ENCODE data around the gene PEX7. TPM values are rescaled to one million over a fixed set of nuclear protein-coding genes. Genes with fewer than 3 reads are reported as not detected.
"Not testable (repeated sequence)": the region's sequence is repeated elsewhere in the genome, so short reads cannot be mapped to it uniquely, and the experiment has no call there.

PEX7 gene
- total and polyA plus RNA-seq, 2 experiments from 2014 or later: 11.8 to 13.5 TPM

DNA sequence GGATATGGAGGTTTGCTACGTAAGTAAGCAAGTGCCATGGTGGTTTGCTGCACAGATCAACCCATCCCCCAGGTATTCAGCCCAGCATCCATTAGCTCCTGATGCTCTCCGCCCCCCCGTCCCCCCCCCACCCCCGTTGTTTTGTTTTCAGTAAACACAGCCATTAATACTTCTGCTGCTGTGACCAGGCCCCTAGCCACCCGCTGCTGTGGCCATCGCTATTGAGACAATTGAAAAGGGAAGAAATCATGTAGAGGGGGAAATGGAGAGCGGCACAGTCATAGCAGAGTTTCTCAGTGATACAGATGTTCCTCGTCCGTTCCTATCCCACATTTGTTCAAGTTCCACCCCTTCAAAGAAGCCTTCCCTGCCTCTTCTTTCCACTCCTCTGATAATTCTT lies 124.6 kb downstream of the PEX7 start:
- peaks cover 17% of the 10 kb centered on the region for H3K9me3 Mint-ChIP-seq
- ATAC-seq (peak; percentile 40), DNase-seq (ENCODE audit: low spot score) (no peak)
- H3K4me1 Mint-ChIP-seq: peaks cover 6% of the 10 kb centered on the region
- no peak overlapping the region; the same call in 2 of the 3 replicates for H3K4me3 Mint-ChIP-seq
- Histone ChIP-seq H4K20me1 (replicated peaks; ENCODE audit: insufficient read depth) (no peaks in the 10 kb centered on the region), H3K4me2 (0 out of 2 replicates have a peak overlapping the region, but pooled peaks have one; percentile 44), H3K4me1 (ENCODE audit: insufficient read depth) (peaks cover 5% of the 10 kb centered on the region; the same call in 1 of the 2 replicates), H3K4me3 (no peak overlapping the region), H3K36me3 (ENCODE audit: insufficient read depth) (no peaks in the 10 kb centered on the region), H3K79me2 (replicated peaks; ENCODE audit: insufficient read depth) (no peaks in the 10 kb centered on the region), H3F3A (replicated peaks; ENCODE audit: low read depth) (no peaks in the 10 kb centered on the region), H3K9me2 (ENCODE audit: insufficient read depth) (peaks cover 20% of the 10 kb centered on the region), H3K27me3 (ENCODE audit: insufficient read depth) (no peaks in the 10 kb centered on the region), H2AFZ (peak overlapping the region; percentile 90; the same call in 1 of the 2 replicates), H3K27ac (ENCODE audit: low read depth) (no peak overlapping the region)
- H3K27me3 Mint-ChIP-seq (ENCODE audit: insufficient read depth, low read depth, poor library complexity): peaks cover 2% of the 10 kb centered on the region
- peaks cover 15% of the 10 kb centered on the region for H3K36me3 Mint-ChIP-seq (ENCODE audit: low read depth)
- no peak overlapping the region for H3K27ac Mint-ChIP-seq
- TF ChIP-seq NANOG (IDR thresholded peaks at IDR 0.05; ENCODE audit: borderline replicate concordance): no peak

DNA sequence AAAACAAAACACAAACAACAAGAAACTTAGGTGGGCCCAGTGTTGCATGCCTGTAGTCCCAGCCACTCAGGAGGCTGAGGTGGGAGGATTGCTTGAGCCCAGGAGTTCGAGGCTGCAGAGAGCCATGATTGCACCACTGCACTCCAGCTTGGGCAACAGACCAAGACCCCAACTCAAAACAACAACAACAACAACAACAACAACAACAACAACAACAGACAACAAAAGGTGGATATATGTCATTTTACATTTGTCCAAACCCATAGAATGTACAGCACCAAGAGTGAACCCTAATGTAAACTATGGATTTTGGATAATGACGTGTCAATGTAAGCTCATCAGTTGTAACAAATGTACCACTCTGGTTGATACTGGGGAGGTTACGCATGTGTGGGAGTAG lies 127.6 kb downstream of the PEX7 start:
- not testable (repeated sequence) for H3K27me3 Mint-ChIP-seq (ENCODE audit: insufficient read depth, low read depth, poor library complexity); H3K4me2 ChIP-seq; H3K27me3 ChIP-seq (ENCODE audit: insufficient read depth); H3K27ac ChIP-seq (ENCODE audit: low read depth); H3K36me3 ChIP-seq (ENCODE audit: insufficient read depth); H4K20me1 ChIP-seq (replicated peaks; ENCODE audit: insufficient read depth); H3K4me3 Mint-ChIP-seq; H3K4me3 ChIP-seq; H3F3A ChIP-seq (replicated peaks; ENCODE audit: low read depth); H3K4me1 ChIP-seq (ENCODE audit: insufficient read depth); ATAC-seq; H3K27ac Mint-ChIP-seq; H2AFZ ChIP-seq; DNase-seq (ENCODE audit: low spot score); H3K79me2 ChIP-seq (replicated peaks; ENCODE audit: insufficient read depth)
- H3K36me3 Mint-ChIP-seq (ENCODE audit: low read depth): peaks cover 15% of the 10 kb centered on the region
- peaks cover 14% of the 10 kb centered on the region for H3K9me2 ChIP-seq (ENCODE audit: insufficient read depth)
- H3K4me1 Mint-ChIP-seq: peaks cover 12% of the 10 kb centered on the region
- peaks cover 17% of the 10 kb centered on the region for H3K9me3 Mint-ChIP-seq

DNA sequence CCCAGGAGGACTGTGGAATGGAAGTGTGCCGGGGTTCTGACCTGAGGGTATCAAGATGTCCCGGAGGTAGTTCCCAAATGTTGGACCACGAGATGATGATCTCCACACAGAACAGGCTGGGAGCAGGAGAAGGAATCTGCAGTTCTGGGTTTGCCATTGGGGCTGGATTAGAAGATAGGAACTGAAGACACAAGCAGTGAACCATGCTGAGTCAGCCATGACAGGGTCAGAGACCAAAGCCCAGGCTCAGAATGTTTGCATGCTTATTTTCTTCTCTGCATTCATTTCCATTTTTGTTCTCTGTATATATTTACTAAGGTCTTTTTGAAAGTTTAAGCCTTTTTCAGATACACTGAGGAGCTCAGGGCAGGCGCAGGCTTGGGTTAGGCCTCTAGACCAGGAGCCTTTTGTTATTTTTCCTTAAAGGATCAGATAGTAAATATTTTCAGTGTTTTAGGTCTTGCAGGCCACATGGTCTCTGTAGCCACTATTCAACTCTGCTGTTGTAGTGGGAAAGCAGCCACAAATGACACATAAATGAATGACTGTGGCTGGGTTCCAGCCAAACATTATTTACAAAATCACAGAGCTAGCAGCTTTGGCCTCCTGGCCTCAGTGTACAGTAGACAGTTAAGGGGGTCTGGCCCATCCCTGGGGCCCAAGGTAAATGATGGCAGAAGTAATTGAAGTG lies 128.2 kb downstream of the PEX7 start:
- H3K4me3 Mint-ChIP-seq: no peak overlapping the region
- peaks cover 15% of the 10 kb centered on the region for H3K4me1 ChIP-seq (ENCODE audit: insufficient read depth)
- H3K4me3 ChIP-seq: no peak overlapping the region
- no peak overlapping the region for H3K27ac Mint-ChIP-seq
- no peaks in the 10 kb centered on the region for H3K79me2 ChIP-seq (replicated peaks; ENCODE audit: insufficient read depth)
- peaks cover 15% of the 10 kb centered on the region for H3K36me3 Mint-ChIP-seq (ENCODE audit: low read depth)
- H4K20me1 ChIP-seq (replicated peaks; ENCODE audit: insufficient read depth): no peaks in the 10 kb centered on the region
- no peaks in the 10 kb centered on the region for H3F3A ChIP-seq (replicated peaks; ENCODE audit: low read depth)
- H3K27me3 Mint-ChIP-seq (ENCODE audit: insufficient read depth, low read depth, poor library complexity): peaks cover 2% of the 10 kb centered on the region
- DNase-seq (ENCODE audit: low spot score) (no peak), ATAC-seq (no peak)
- peaks cover 18% of the 10 kb centered on the region for H3K4me1 Mint-ChIP-seq
- H2AFZ ChIP-seq: no peak overlapping the region; the same call in 1 of the 2 replicates
- peaks cover 17% of the 10 kb centered on the region for H3K9me3 Mint-ChIP-seq
- H3K4me2 ChIP-seq: no peak overlapping the region
- H3K27ac ChIP-seq (ENCODE audit: low read depth): no peak overlapping the region
- H3K36me3 ChIP-seq (ENCODE audit: insufficient read depth): no peaks in the 10 kb centered on the region
- H3K9me2 ChIP-seq (ENCODE audit: insufficient read depth): peaks cover 8% of the 10 kb centered on the region; the same call in 1 of the 2 replicates
- H3K27me3 ChIP-seq (ENCODE audit: insufficient read depth): no peaks in the 10 kb centered on the region
- no peak for TF ChIP-seq CREB1 (CRISPR knock-in tag; IDR thresholded peaks at IDR 0.05; ENCODE audit: low read depth)
- no peak for TF ChIP-seq ZNF114 (CRISPR knock-in tag; IDR thresholded peaks at IDR 0.05)
- TF ChIP-seq, protein P1, sequence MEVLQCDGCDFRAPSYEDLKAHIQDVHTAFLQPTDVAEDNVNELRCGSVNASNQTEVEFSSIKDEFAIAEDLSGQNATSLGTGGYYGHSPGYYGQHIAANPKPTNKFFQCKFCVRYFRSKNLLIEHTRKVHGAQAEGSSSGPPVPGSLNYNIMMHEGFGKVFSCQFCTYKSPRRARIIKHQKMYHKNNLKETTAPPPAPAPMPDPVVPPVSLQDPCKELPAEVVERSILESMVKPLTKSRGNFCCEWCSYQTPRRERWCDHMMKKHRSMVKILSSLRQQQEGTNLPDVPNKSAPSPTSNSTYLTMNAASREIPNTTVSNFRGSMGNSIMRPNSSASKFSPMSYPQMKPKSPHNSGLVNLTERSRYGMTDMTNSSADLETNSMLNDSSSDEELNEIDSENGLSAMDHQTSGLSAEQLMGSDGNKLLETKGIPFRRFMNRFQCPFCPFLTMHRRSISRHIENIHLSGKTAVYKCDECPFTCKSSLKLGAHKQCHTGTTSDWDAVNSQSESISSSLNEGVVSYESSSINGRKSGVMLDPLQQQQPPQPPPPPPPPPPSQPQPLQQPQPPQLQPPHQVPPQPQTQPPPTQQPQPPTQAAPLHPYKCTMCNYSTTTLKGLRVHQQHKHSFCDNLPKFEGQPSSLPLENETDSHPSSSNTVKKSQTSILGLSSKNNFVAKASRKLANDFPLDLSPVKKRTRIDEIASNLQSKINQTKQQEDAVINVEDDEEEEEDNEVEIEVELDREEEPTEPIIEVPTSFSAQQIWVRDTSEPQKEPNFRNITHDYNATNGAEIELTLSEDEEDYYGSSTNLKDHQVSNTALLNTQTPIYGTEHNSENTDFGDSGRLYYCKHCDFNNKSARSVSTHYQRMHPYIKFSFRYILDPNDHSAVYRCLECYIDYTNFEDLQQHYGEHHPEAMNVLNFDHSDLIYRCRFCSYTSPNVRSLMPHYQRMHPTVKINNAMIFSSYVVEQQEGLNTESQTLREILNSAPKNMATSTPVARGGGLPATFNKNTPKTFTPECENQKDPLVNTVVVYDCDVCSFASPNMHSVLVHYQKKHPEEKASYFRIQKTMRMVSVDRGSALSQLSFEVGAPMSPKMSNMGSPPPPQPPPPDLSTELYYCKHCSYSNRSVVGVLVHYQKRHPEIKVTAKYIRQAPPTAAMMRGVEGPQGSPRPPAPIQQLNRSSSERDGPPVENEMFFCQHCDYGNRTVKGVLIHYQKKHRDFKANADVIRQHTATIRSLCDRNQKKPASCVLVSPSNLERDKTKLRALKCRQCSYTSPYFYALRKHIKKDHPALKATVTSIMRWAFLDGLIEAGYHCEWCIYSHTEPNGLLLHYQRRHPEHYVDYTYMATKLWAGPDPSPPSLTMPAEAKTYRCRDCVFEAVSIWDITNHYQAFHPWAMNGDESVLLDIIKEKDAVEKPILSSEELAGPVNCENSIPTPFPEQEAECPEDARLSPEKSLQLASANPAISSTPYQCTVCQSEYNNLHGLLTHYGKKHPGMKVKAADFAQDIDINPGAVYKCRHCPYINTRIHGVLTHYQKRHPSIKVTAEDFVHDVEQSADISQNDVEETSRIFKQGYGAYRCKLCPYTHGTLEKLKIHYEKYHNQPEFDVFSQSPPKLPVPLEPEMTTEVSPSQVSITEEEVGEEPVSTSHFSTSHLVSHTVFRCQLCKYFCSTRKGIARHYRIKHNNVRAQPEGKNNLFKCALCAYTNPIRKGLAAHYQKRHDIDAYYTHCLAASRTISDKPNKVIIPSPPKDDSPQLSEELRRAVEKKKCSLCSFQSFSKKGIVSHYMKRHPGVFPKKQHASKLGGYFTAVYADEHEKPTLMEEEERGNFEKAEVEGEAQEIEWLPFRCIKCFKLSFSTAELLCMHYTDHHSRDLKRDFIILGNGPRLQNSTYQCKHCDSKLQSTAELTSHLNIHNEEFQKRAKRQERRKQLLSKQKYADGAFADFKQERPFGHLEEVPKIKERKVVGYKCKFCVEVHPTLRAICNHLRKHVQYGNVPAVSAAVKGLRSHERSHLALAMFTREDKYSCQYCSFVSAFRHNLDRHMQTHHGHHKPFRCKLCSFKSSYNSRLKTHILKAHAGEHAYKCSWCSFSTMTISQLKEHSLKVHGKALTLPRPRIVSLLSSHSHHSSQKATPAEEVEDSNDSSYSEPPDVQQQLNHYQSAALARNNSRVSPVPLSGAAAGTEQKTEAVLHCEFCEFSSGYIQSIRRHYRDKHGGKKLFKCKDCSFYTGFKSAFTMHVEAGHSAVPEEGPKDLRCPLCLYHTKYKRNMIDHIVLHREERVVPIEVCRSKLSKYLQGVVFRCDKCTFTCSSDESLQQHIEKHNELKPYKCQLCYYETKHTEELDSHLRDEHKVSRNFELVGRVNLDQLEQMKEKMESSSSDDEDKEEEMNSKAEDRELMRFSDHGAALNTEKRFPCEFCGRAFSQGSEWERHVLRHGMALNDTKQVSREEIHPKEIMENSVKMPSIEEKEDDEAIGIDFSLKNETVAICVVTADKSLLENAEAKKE (CRISPR knock-in tag; IDR thresholded peaks at IDR 0.05): no peak
- TF ChIP-seq, protein P2, sequence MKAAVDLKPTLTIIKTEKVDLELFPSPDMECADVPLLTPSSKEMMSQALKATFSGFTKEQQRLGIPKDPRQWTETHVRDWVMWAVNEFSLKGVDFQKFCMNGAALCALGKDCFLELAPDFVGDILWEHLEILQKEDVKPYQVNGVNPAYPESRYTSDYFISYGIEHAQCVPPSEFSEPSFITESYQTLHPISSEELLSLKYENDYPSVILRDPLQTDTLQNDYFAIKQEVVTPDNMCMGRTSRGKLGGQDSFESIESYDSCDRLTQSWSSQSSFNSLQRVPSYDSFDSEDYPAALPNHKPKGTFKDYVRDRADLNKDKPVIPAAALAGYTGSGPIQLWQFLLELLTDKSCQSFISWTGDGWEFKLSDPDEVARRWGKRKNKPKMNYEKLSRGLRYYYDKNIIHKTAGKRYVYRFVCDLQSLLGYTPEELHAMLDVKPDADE (IDR thresholded peaks at IDR 0.05): no peak
- no peak for TF ChIP-seq STAT1 (IDR thresholded peaks at IDR 0.05; ENCODE audit: unreplicated experiment)
- TF ChIP-seq EZH2 (IDR thresholded peaks at IDR 0.05; ENCODE audit: low read depth, unreplicated experiment): no peak
- TF ChIP-seq JUNB (IDR thresholded peaks at IDR 0.05; ENCODE audit: unreplicated experiment): no peak
